A549 (cell line): Measurements from ENCODE around the gene EMSY. TPM values are rescaled to one million over a fixed set of nuclear protein-coding genes. Genes with fewer than 3 reads are reported as not detected.

Experiments
- ATAC-seq, 2 experiments: fragments of 200-7000 bp in 1 of 2; fragments of >200 bp in 1 of 2; cut with Nextera tagmentation in 1 of 2; cut with Tn5 transposase in 1 of 2; 3 replicates each; pipeline versions ENCODE4 v1.8.0 to v1.9.1; 2018 to 2020; ENCODE audit warnings: mild to moderate bottlenecking in 1 of 2, moderate library complexity in 1 of 2
- CTCF ChIA-PET: fragments of 300-600 bp; sonication (Branson Sonifier 250); formaldehyde crosslinking; extraction: SDS; loops from one replicate; lab custom pipeline; 2021; ENCODE audit warnings: antibody characterized with exemption, inconsistent platforms; lab: Yijun Ruan, JAX
- POLR2A ChIA-PET: fragments of 350-600 bp; formaldehyde crosslinking; extraction: SDS; loops from one replicate; lab custom pipeline; 2021; ENCODE audit warnings: antibody characterized with exemption, inconsistent platforms; lab: Yijun Ruan, JAX
- DNase-seq, 2 experiments: peaks; one replicate each; pipeline versions ENCODE4 v3.0.0 to v3.0.0-alpha.2; 2011 to 2016; ENCODE audit warnings: low read depth in 1 of 2, low spot score in 1 of 2
- FAIRE-seq: peaks from 2 replicates; lab custom pipeline; 2011; peaks lifted over from hg19 to GRCh38; lab: Jason Lieb, UNC
- H3K27ac ChIP-seq, 2 experiments: fragments of >200 bp; sonication (Bioruptor Twin); formaldehyde crosslinking; 3 replicates each; pipeline ENCODE4 v1.5.1; 2016 to 2017
- H3K4me1 ChIP-seq: fragments of >200 bp; sonication (Bioruptor Twin); formaldehyde crosslinking; 3 replicates; pipeline ENCODE4 v1.6.1; 2016
- H3K4me2 ChIP-seq: fragments of >200 bp; sonication (Bioruptor Twin); formaldehyde crosslinking; 3 replicates; pipeline ENCODE4 v1.6.1; 2016
- H3K4me3 ChIP-seq: fragments of >200 bp; sonication (Bioruptor Twin); formaldehyde crosslinking; 3 replicates; pipeline ENCODE4 v1.5.1; 2016
- H3K9me3 ChIP-seq: fragments of >200 bp; sonication (Bioruptor Twin); formaldehyde crosslinking; 3 replicates; pipeline ENCODE4 v1.6.1; 2016
- CBX2 ChIP-seq: fragments of 200-600 bp; sonication (generic); IDR thresholded peaks from 2 replicates; pipeline ENCODE4 v1.6.1; 2016; ENCODE audit warnings: low read depth, mild to moderate bottlenecking, borderline replicate concordance
- CHD4 ChIP-seq: fragments of 200-600 bp; sonication (generic); IDR thresholded peaks from 2 replicates; pipeline ENCODE4 v1.6.1; 2016; ENCODE audit warnings: antibody characterized with exemption, mild to moderate bottlenecking, borderline replicate concordance
- EHF ChIP-seq: fragments of 250-450 bp; sonication (Bioruptor Pico); IDR thresholded peaks from 2 replicates; pipeline ENCODE4 v1.5.0; 2020; ENCODE audit warnings: mild to moderate bottlenecking
- FOSB ChIP-seq: fragments of 250-450 bp; sonication (Bioruptor Pico); IDR thresholded peaks from 2 replicates; pipeline ENCODE4 v1.5.0; 2020; ENCODE audit warnings: mild to moderate bottlenecking, moderate library complexity
- HDAC2 ChIP-seq: fragments of 200-600 bp; sonication (generic); IDR thresholded peaks from 2 replicates; pipeline ENCODE4 v1.6.1; 2016
- HOXA7 ChIP-seq: fragments of 250-450 bp; sonication (Bioruptor Pico); IDR thresholded peaks from 2 replicates; pipeline ENCODE4 v1.5.0; 2020; ENCODE audit warnings: mild to moderate bottlenecking, moderate library complexity
- HOXB5 ChIP-seq: fragments of 250-450 bp; sonication (Bioruptor Pico); IDR thresholded peaks from 2 replicates; pipeline ENCODE4 v1.5.0; 2020; ENCODE audit warnings: mild to moderate bottlenecking, moderate library complexity
- JUN ChIP-seq, 2 experiments: fragments of >200 bp; sonication (Bioruptor Twin); formaldehyde crosslinking; IDR thresholded peaks; 2 replicates in 1 of 2; 3 replicates in 1 of 2; pipeline ENCODE4 v1.6.1; 2016 to 2017
- KDM1A ChIP-seq: fragments of 200-600 bp; sonication (generic); IDR thresholded peaks from 2 replicates; pipeline ENCODE4 v1.6.1; 2016; ENCODE audit warnings: low read depth, mild to moderate bottlenecking
- KDM5A ChIP-seq: fragments of 200-600 bp; sonication (generic); IDR thresholded peaks from 2 replicates; pipeline ENCODE4 v1.6.1; 2016; ENCODE audit warnings: antibody characterized with exemption, mild to moderate bottlenecking
- MAZ ChIP-seq: fragments of 150-350 bp; IDR thresholded peaks from 2 replicates; pipeline ENCODE4 v1.6.1; 2014; ENCODE audit warnings: antibody characterized with exemption, low read depth, low read length, borderline replicate concordance
- MYC ChIP-seq: IDR thresholded peaks from 2 replicates; pipeline ENCODE4 v1.6.1; 2012; ENCODE audit warnings: mild to moderate bottlenecking, inconsistent platforms, low read length, improper control_type of control experiment, borderline replicate concordance
- NPAS2 ChIP-seq: fragments of 250-450 bp; sonication (Bioruptor Pico); IDR thresholded peaks from 2 replicates; pipeline ENCODE4 v1.8.0; 2022; ENCODE audit warnings: mild to moderate bottlenecking, moderate library complexity, borderline replicate concordance
- POLR2AphosphoS2 ChIP-seq: conservative IDR thresholded peaks from 2 replicates; pipeline ENCODE4 v1.6.1; 2012; ENCODE audit warnings: low read length, improper control_type of control experiment, inconsistent platforms
- RARB ChIP-seq: fragments of 250-450 bp; sonication (Bioruptor Pico); IDR thresholded peaks from 2 replicates; pipeline ENCODE4 v1.8.0; 2021; ENCODE audit warnings: mild to moderate bottlenecking, moderate library complexity
- RCOR1 ChIP-seq: fragments of 150-350 bp; IDR thresholded peaks from 2 replicates; pipeline ENCODE4 v1.6.1; 2014; ENCODE audit warnings: antibody characterized with exemption, low read length, low read depth
- SREBF2 ChIP-seq: fragments of 450-650 bp; IDR thresholded peaks from 2 replicates; pipeline ENCODE4 v1.6.1; 2014; ENCODE audit warnings: mild to moderate bottlenecking, moderate library complexity
- TP53 ChIP-seq: fragments of 250-450 bp; sonication (Bioruptor Pico); IDR thresholded peaks from 2 replicates; pipeline ENCODE4 v1.5.0; 2021; ENCODE audit warnings: mild to moderate bottlenecking, moderate library complexity
- ZNF302 ChIP-seq: fragments of 250-450 bp; sonication (Bioruptor Pico); IDR thresholded peaks from 2 replicates; pipeline ENCODE4 v1.9.0; 2021; ENCODE audit warnings: inconsistent platforms, mild to moderate bottlenecking, moderate library complexity
- WGBS: methylation state at CpG from one replicate; pipeline ENCODE4 v1.1.6; 2017; ENCODE audit errors: missing lambda C conversion rate; 5-methylcytosine and 5-hydroxymethylcytosine counted together
- polyA plus RNA-seq, 4 experiments: library from polyadenylated mRNA; depleted of rRNA in 3 of 4; stranded (reverse); fragments of >200 nt; fragmentation: RNase III in 1 of 4; extraction: RNeasy Plus Mini Kit Qiagen cat#74134 plus additional on column Dnase treatment in 1 of 4; gene quantifications; 2 replicates in 3 of 4; 3 replicates in 1 of 4; pipeline ENCODE4 v1.2.3, GENCODE V29; 2011 to 2017
- TF ChIP-seq, protein P1 (sequence below): fragments of >200 bp; sonication (Bioruptor Twin); formaldehyde crosslinking; IDR thresholded peaks from 3 replicates; pipeline ENCODE4 v1.6.1; 2016
- TF ChIP-seq, protein P2 (sequence below): fragments of 450-650 bp; IDR thresholded peaks from 2 replicates; pipeline ENCODE4 v1.6.1; 2014; ENCODE audit warnings: antibody characterized with exemption
- TF ChIP-seq, protein P3 (sequence below): fragments of 150-350 bp; IDR thresholded peaks from 2 replicates; pipeline ENCODE4 v1.6.1; 2014; ENCODE audit warnings: low read depth, mild to moderate bottlenecking, low read length
- TF ChIP-seq, protein P4 (sequence below): IDR thresholded peaks from 2 replicates; pipeline ENCODE4 v1.6.1; 2012; ENCODE audit warnings: low read depth, borderline replicate concordance
- TF ChIP-seq, protein P5 (sequence below): fragments of >200 bp; sonication (Bioruptor Twin); formaldehyde crosslinking; IDR thresholded peaks from 2 replicates; pipeline ENCODE4 v1.6.1; 2016
- TF ChIP-seq, protein P6 (sequence below): fragments of 250-450 bp; sonication (Bioruptor Pico); IDR thresholded peaks from 2 replicates; pipeline ENCODE4 v1.5.0; 2020; ENCODE audit warnings: low read depth, mild to moderate bottlenecking, moderate library complexity
- TF ChIP-seq, protein P7 (sequence below): fragments of 200-600 bp; sonication (generic); IDR thresholded peaks from 2 replicates; pipeline ENCODE4 v1.6.1; 2016; ENCODE audit warnings: antibody characterized with exemption, mild to moderate bottlenecking, moderate library complexity

Gene EMSY
- polyA plus RNA-seq, 2 of the 4 experiments (the other 2 are of a cell fraction) = 11.2 to 23.0 TPM

DNA sequence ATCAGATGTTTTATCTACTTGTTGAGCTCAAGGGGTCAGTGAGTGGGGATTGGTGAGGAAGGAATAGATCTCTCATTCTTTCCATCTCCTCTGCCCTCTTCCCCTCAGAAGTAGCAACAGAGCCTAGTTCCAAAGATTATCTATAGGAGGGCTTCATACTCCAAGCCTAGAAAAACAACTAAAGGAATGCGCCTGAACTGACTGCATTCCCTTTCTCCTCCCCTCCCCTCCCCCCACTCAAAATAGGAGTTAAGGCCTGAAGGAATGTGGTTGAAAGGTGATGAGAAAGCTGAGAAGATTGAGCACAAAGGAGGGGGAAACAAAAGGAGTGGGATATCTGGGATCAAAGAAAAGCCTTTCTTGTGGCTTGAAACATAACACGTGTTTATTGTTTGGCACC, 10.5 kb downstream of the EMSY start:
- WGBS = 81% methylated on average over 2 of the region's 2 CpGs
- no peak for ATAC-seq
- POLR2A ChIA-PET = no interaction called here
- no peak for FAIRE-seq
- no peak for DNase-seq
- Histone ChIP-seq H3K9me3 (no peaks in the 10 kb centered on the region), H3K27ac (no peak overlapping the region), H3K4me1 (peaks cover 10% of the 10 kb centered on the region; the same call in 1 of the 3 replicates), H3K4me2 (no peak overlapping the region), H3K4me3 (no peak overlapping the region)
- TF ChIP-seq RARB (CRISPR knock-in tag) = no peak
- no peak for TF ChIP-seq CHD4
- TF ChIP-seq, protein P1, sequence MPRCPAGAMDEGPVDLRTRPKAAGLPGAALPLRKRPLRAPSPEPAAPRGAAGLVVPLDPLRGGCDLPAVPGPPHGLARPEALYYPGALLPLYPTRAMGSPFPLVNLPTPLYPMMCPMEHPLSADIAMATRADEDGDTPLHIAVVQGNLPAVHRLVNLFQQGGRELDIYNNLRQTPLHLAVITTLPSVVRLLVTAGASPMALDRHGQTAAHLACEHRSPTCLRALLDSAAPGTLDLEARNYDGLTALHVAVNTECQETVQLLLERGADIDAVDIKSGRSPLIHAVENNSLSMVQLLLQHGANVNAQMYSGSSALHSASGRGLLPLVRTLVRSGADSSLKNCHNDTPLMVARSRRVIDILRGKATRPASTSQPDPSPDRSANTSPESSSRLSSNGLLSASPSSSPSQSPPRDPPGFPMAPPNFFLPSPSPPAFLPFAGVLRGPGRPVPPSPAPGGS = no peak
- no peak for TF ChIP-seq EHF
- TF ChIP-seq POLR2AphosphoS2 = no peak
- TF ChIP-seq NPAS2 = no peak
- no peak for TF ChIP-seq FOSB
- TF ChIP-seq HOXB5 = no peak
- TF ChIP-seq MAZ = no peak
- no peak for TF ChIP-seq RCOR1
- TF ChIP-seq SREBF2 = no peak
- TF ChIP-seq KDM5A = no peak
- no peak for TF ChIP-seq CBX2
- no peak for TF ChIP-seq TP53
- CTCF ChIA-PET = no interaction called here

DNA sequence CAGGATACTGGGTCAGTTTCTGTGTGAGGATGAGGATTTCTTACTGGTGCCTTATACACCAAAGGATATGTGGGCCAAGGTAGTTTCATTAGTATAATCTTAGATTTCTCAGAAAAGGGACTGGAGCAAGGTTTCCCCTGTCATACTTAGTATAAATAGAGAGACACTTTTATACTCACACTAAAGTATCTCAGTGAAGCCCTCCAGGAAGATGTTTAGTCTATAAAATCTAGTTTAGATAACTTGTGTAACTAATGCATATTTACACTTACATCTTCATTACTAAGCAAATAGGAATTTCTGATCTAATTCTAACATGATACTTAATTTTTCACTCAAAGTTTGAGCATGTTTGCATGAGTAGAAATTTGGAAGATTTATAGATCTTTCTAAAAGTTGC, 11.1 kb downstream of the EMSY start:
- no peak for DNase-seq
- CTCF ChIA-PET = no interaction called here
- no peak for TF ChIP-seq NPAS2
- no peak for TF ChIP-seq RCOR1
- TF ChIP-seq, protein P2, sequence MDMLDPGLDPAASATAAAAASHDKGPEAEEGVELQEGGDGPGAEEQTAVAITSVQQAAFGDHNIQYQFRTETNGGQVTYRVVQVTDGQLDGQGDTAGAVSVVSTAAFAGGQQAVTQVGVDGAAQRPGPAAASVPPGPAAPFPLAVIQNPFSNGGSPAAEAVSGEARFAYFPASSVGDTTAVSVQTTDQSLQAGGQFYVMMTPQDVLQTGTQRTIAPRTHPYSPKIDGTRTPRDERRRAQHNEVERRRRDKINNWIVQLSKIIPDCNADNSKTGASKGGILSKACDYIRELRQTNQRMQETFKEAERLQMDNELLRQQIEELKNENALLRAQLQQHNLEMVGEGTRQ = no peak
- no peak for TF ChIP-seq KDM1A
- no peak for TF ChIP-seq SREBF2
- TF ChIP-seq, protein P3, sequence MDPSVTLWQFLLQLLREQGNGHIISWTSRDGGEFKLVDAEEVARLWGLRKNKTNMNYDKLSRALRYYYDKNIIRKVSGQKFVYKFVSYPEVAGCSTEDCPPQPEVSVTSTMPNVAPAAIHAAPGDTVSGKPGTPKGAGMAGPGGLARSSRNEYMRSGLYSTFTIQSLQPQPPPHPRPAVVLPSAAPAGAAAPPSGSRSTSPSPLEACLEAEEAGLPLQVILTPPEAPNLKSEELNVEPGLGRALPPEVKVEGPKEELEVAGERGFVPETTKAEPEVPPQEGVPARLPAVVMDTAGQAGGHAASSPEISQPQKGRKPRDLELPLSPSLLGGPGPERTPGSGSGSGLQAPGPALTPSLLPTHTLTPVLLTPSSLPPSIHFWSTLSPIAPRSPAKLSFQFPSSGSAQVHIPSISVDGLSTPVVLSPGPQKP = no peak
- TF ChIP-seq MYC = no peak
- no peak for TF ChIP-seq JUN (IDR thresholded peaks at IDR 0.05)
- TF ChIP-seq HDAC2 = no peak
- TF ChIP-seq CHD4 = no peak
- TF ChIP-seq, protein P4, sequence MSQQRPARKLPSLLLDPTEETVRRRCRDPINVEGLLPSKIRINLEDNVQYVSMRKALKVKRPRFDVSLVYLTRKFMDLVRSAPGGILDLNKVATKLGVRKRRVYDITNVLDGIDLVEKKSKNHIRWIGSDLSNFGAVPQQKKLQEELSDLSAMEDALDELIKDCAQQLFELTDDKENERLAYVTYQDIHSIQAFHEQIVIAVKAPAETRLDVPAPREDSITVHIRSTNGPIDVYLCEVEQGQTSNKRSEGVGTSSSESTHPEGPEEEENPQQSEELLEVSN = no peak
- TF ChIP-seq ZNF302 (CRISPR knock-in tag) = no peak
- POLR2A ChIA-PET = interaction anchor here (0.9 kb wide), 1 partner anchor 10 kb away, joined by 3 read pairs; no protein-coding TSS in a partner anchor
- peaks cover 10% of the 10 kb centered on the region; the same call in 1 of the 3 replicates for H3K4me1 ChIP-seq
- no peak for FAIRE-seq
- H3K9me3 ChIP-seq = no peaks in the 10 kb centered on the region
- no peak overlapping the region for H3K4me3 ChIP-seq
- ATAC-seq = no peak
- no peak overlapping the region for H3K4me2 ChIP-seq
- no peak overlapping the region for H3K27ac ChIP-seq

DNA sequence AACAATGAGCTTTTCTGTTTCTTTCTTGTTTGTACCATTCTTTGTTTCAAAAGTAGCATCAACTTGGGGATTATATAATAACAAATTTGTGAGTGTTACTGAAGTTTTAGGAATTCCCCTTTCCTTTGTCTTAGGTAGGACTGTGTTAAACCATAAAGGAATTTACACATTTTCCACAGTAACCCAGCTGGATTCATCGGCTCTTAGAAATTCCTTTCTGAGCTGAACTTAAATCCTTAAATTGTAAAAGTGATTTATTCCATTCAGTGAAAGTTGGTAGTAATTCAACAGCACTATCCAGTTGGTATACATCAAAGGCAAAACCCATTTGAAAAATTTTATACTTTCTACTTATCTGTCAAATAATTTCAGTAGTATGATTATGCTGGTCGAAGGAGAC, 11.8 kb downstream of the EMSY start:
- Histone ChIP-seq H3K4me2 (no peak overlapping the region), H3K27ac (no peak overlapping the region), H3K9me3 (no peaks in the 10 kb centered on the region), H3K4me1 (peaks cover 10% of the 10 kb centered on the region; the same call in 1 of the 3 replicates), H3K4me3 (no peak overlapping the region)
- no peak for ATAC-seq
- no peak for FAIRE-seq
- POLR2A ChIA-PET = interaction anchor here (0.9 kb wide), 1 partner anchor 10 kb away, joined by 3 read pairs; no protein-coding TSS in a partner anchor
- 91% methylated on average over 2 of the region's 2 CpGs for WGBS
- CTCF ChIA-PET = no interaction called here
- DNase-seq = no peak
- TF ChIP-seq, protein P5, sequence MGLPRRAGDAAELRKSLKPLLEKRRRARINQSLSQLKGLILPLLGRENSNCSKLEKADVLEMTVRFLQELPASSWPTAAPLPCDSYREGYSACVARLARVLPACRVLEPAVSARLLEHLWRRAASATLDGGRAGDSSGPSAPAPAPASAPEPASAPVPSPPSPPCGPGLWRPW = no peak
- TF ChIP-seq HOXA7 (no peak), KDM1A (no peak)
- TF ChIP-seq, protein P6, sequence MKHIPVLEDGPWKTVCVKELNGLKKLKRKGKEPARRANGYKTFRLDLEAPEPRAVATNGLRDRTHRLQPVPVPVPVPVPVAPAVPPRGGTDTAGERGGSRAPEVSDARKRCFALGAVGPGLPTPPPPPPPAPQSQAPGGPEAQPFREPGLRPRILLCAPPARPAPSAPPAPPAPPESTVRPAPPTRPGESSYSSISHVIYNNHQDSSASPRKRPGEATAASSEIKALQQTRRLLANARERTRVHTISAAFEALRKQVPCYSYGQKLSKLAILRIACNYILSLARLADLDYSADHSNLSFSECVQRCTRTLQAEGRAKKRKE = no peak
- TF ChIP-seq, protein P7, sequence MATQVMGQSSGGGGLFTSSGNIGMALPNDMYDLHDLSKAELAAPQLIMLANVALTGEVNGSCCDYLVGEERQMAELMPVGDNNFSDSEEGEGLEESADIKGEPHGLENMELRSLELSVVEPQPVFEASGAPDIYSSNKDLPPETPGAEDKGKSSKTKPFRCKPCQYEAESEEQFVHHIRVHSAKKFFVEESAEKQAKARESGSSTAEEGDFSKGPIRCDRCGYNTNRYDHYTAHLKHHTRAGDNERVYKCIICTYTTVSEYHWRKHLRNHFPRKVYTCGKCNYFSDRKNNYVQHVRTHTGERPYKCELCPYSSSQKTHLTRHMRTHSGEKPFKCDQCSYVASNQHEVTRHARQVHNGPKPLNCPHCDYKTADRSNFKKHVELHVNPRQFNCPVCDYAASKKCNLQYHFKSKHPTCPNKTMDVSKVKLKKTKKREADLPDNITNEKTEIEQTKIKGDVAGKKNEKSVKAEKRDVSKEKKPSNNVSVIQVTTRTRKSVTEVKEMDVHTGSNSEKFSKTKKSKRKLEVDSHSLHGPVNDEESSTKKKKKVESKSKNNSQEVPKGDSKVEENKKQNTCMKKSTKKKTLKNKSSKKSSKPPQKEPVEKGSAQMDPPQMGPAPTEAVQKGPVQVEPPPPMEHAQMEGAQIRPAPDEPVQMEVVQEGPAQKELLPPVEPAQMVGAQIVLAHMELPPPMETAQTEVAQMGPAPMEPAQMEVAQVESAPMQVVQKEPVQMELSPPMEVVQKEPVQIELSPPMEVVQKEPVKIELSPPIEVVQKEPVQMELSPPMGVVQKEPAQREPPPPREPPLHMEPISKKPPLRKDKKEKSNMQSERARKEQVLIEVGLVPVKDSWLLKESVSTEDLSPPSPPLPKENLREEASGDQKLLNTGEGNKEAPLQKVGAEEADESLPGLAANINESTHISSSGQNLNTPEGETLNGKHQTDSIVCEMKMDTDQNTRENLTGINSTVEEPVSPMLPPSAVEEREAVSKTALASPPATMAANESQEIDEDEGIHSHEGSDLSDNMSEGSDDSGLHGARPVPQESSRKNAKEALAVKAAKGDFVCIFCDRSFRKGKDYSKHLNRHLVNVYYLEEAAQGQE = no peak
